Right lung (tissue), 10 donors: ENCODE measurements around the gene ARAF. TPM values are rescaled to one million over a fixed set of nuclear protein-coding genes. Genes with fewer than 3 reads are reported as not detected.
"Not testable (repeated sequence)": the region's sequence is repeated elsewhere in the genome, so short reads cannot be mapped to it uniquely, and the experiment has no call there.

Source experiments
- DNase-seq, 2 donors: peaks; one replicate each; pipeline ENCODE4 v3.0.0-alpha.2; 2013
- long read RNA-seq, 8 donors: transcript quantifications; one replicate each; lab custom pipeline, GENCODE V29; 2026
- polyA plus RNA-seq, 5 donors: library from polyadenylated mRNA; unstranded; fragments of 120-200 nt; gene quantifications; one replicate each; pipeline versions ENCODE4 v1.2.1 to v1.2.3, GENCODE V29; 2013; ENCODE audit warnings: inconsistent platforms in 1 of 5, low replicate concordance in 1 of 5; ENCODE audit not compliant: insufficient read length in 5 of 5, insufficient read depth in 1 of 5

The ARAF gene
- 10 to 100 TPM; 38.7 to 60.8 (median 50.0) TPM for polyA plus RNA-seq
- long read RNA-seq, donor 1, transcript ARAF-203 (16 exons, 2,458 nt), result major isoform, 5 of 19 reads
- long read RNA-seq, donor 1, partial matches to known transcripts, result 11 of 19 reads
- long read RNA-seq, donor 1, other reads (novel, unspliced or antisense), result 0 of 19 reads
- long read RNA-seq, donor 2, partial matches to known transcripts, result 0 of 4 reads
- long read RNA-seq, donor 2, other reads (novel, unspliced or antisense), result 0 of 4 reads
- long read RNA-seq, donor 3, transcript ARAF-202 (6 exons, 1,271 nt), result major isoform, 5 of 6 reads
- long read RNA-seq, donor 3, partial matches to known transcripts, result 0 of 6 reads
- long read RNA-seq, donor 3, other reads (novel, unspliced or antisense), result 0 of 6 reads
- long read RNA-seq, donor 4, partial matches to known transcripts, result 0 of 3 reads
- long read RNA-seq, donor 4, other reads (novel, unspliced or antisense), result 0 of 3 reads
- long read RNA-seq, donor 5, partial matches to known transcripts, result 7 of 13 reads
- long read RNA-seq, donor 5, other reads (novel, unspliced or antisense), result 0 of 13 reads
- long read RNA-seq, donor 6, transcript ARAF-203 (16 exons, 2,458 nt), result major isoform, 5 of 5 reads
- long read RNA-seq, donor 6, partial matches to known transcripts, result 0 of 5 reads
- long read RNA-seq, donor 6, other reads (novel, unspliced or antisense), result 0 of 5 reads
- long read RNA-seq, donor 7, transcript ARAF-203 (16 exons, 2,458 nt), result major isoform, 8 of 28 reads
- long read RNA-seq, donor 7, partial matches to known transcripts, result 17 of 28 reads
- long read RNA-seq, donor 7, other reads (novel, unspliced or antisense), result 0 of 28 reads
- long read RNA-seq, donor 8, partial matches to known transcripts, result 0 of 2 reads
- long read RNA-seq, donor 8, other reads (novel, unspliced or antisense), result 0 of 2 reads

DNA sequence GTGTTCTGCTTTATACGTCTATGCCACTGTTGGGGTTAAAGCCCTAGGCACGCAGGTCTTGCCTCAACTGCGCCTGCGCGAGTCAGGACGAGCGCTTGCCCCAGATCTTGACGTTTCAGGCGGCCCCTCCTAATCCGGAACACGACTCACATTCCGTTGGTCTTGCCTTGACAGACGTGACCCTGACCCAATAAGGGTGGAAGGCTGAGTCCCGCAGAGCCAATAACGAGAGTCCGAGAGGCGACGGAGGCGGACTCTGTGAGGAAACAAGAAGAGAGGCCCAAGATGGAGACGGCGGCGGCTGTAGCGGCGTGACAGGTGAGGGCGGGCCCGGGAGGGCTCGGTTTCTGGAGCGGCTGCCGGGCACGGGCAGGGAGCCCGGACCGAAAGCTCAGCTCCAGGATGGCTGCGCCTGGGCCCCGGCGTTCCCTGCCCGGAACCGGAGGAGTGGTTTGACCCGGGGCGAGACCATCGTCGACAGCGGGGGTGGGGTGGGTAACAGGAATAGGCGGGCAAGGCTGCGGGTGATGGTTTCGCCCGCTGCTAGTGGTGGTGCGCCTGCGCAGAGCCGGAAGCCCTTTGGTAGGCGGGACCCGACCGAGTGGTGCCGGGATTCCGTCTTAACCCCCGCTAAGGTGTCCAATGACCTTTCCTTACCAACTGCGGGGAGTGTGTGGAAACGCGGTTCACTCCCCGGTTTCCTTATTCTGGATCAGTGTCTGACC is at the start of gene ARAF:
ARAF (plus strand) TSS at position 272 of the 725 bp plus-strand sequence. CDS start 1,763 bp downstream, outside the sequence.
- peak; percentile 96 to 97 for DNase-seq

DNA sequence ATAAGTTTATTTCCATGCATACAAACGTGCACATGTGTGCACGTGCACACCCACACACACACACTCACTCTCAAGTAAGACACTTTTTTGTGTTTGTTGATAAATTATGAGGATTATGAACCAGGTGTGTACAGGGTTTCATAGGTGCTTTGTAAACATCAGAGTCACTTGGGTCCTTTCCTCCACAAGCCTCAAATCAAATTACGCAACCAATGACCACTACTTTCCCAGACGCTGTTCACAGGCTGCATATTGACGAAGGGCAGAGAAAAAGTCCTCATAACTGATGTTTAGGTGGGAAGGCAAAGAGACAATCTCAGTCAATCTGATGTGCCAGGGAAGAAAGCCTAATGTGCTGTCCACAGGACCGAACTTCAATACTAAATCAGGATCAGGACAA is 48.6 kb upstream of the ARAF start:
- DNase-seq, result not testable (repeated sequence)

DNA sequence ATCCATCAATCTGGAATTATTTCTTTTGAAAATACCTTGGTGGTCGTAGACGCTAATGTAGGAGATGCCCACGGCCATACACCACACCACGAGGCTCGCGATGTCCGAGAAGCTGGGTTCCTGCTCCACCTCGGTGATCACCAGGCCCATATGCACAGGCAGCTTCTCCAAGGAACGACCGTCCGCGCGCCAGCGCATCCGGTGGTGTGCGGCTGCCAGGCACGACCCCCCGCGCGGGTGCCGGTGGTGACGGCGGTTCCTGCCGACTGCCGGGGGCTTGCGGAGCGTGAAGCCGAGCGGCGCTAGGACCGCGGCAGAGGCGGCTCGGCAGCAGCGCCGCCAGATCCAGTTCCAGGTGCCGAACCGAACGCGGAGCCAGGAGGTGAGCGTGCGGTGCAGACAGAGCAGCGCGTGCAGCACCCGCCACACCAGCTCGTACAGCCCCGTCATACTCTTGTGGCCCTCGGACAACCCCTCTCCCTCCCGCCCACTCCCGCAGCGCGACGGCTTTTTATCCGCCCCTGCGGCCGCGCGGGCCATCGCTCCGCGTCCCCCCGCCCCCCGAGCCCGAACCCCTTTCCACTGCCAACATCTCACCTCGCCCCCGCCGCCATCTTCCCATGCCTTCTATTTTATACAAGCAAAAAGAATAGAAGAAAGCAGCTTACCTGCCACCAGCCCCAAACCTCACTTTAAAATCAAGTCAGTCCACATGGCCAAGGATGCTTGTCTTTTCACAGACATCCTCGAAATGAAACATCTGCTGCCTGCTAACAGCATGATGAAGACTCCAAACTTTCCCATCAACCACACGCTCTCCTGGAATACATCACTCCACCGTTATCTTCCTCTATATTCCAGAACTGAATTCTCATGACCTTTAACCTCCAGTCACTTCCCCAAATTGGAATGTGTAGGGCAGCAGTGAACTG is 47.7 kb upstream of the ARAF start:
- not testable (repeated sequence) for DNase-seq

DNA sequence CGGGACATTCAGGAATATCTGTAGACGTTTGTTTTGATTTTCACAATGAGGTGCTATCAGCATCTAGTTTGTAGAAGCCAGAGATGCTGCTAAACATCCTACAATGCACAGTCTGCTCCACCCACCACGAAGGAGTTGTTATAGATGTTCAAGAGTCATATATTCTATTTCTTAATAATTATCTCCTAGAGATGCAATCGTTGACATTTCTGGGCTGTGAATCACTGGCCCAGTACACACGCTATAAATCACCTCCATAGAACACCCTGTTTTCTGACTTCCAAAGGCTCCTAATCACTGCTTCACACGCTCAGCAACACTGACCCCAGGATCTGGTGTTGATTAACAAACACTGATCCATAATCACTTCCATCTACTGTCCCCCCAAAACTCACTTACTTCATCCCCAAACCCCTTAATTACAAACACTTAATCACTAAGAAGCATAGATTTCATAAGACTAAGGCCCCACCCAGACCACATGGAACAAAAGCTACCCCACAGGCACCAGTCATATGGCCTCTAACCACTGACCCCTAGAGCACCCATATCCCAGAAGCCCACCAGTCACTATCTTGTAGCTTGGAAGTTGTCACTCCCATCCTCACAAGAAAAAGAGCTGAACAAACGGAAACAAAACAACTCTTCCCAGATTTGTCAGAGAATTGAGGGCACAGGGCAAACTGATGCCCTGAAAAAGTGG is 46.3 kb upstream of the ARAF start:
- DNase-seq, result no peak

DNA sequence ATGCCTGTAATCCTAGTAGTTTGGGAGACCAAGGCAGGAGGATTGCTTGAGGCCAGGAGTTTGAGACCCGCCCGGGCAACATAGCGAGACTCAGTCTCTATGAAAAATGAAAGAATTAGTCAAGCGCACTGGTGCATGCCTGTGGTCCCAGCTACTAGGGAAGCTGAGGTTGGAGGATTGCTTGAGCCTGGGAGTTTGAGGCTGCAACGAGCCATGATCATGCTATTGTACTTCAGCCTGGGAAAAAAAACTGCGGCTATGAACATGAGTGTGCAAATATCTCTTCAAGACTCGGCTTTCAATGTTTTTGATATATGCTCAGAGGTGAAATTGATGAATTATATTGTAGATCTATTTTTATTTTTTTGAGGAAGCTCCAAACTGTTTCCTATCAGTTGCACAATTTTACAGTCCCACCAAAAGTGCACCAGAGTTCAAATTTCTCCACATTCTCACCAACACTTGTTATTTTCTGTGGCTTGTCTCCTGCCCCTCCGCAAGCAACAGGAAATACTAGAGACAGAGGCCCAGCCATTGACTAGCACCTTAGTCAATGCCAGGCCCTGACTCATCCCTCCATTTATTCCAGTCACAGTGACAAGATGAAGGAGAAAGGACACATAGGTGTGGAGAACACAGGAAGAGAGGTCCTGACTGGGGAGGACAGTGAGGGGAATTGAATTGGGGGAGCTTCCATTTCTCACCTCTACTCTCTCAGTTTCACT is 44.9 kb upstream of the ARAF start:
- DNase-seq, result no peak

DNA sequence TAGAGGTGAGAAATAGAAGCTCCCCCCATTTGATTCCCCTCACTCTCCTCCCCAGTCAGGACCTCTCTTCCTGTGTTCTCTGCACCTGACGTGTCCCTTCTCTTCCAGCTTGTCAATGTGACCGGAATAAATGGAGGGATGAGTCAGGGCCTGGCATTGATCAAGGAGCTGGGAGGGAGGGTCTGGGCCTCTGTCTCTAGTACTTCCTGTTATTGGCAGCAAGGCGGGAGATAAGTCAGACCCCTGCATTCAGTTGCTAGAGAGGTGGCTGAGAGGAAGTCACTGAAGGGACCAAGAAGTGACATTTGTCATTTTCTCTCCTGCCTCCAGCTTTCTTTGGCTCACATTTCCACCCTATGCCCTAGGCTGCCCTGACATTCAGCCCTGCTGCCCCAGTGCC is 42.9 kb upstream of the ARAF start:
- no peak for DNase-seq

DNA sequence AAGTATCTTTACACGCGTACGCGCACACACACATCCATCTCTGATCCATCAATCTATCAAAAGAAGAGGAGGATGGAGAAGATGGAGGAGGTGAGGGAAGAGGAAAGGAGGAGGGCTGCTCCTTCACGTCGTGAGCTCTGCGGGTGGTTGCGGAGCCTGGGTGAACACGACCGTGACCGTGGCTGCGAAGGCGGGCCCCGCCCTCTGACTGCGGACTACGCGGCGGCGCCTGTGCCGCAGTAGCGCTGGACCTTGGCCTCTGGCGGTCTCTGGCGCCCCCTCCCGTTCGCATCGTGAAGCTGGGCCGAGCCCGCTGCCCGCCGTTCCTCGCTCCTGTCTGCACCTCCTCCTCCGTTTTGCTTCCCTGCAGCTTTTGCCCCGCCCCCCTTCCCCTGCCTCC is 37.7 kb upstream of the ARAF start:
- DNase-seq, result peak; percentile 71 to 77

DNA sequence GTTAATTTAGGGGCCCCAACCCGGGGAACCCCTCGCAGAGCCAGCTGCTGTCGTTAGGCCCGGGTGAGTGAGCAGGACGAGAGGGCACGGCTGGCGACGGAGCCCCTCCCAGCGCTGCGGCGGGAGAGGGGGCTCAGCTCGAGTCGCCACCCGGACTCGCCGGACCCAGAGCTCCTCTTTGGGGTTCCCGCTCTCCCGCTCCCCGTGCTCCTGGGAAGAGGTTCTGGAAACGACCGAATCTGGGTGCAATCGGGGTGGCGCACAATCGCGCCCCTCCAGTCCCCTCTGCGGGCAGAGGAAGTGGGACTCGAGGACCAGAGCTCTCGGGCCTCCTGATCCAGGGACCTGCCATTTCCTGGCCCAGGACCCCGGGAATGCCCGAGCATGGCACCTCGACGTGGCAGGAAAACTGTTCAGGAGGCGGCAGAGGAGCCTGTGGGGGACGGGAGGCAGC is 37.3 kb upstream of the ARAF start:
- DNase-seq, result no peak

DNA sequence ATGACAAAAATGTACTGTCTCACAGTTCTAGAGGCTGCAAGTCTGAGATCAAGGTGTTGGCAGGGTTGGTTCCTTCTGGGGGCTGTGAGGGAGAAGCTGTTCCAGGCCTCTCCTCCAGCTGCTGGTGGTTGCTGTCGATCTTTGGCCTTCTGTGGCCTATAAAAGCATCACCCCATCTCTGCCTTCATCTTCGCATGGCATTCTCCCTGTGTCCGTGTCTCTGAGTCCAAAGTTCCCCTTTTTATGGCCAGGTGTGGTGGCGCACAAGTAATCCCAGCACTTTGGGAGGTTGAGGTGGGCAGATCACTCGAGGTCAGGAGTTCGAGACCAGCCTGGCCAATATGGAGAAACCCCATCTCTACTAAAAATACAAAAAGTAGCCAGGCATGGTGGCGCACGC is 31.5 kb upstream of the ARAF start:
- no peak for DNase-seq

DNA sequence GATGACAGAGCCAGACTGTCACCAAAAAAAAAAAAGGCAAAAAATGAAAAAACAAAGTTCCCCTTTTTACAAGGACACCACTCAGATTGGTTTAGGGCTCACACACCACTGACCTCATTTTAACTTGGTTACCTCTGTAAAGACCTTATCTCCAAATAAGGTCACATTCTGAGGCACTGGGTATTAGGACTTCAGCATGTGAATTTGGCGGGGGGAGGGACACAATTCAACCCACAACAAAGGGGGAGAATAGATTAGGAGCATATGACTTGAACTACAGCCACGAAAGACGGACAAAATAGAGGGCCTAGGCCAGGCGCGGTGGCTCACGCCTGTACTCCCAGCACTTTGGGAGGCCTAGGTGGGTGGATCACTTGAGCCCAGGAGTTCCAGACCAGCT is 31.0 kb upstream of the ARAF start:
- no peak for DNase-seq

DNA sequence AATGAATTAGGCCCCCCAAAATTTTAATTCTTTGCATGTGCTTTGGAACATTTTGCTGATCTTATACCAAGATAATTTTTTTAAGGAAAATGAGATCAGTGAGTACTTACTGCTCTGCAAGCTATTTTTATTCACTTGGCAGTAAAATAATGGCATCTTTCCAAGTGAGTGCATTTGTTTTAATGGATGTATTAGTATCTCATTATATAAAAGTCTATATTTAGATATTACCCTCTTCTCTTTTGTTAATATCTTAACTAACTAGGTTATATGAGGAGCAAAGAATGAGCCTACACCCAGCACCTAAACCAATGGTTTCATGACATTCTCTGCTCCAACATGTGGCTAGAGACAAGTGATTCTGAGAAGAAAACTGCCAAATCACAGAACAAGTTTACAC is 21.1 kb upstream of the ARAF start:
- no peak for DNase-seq

DNA sequence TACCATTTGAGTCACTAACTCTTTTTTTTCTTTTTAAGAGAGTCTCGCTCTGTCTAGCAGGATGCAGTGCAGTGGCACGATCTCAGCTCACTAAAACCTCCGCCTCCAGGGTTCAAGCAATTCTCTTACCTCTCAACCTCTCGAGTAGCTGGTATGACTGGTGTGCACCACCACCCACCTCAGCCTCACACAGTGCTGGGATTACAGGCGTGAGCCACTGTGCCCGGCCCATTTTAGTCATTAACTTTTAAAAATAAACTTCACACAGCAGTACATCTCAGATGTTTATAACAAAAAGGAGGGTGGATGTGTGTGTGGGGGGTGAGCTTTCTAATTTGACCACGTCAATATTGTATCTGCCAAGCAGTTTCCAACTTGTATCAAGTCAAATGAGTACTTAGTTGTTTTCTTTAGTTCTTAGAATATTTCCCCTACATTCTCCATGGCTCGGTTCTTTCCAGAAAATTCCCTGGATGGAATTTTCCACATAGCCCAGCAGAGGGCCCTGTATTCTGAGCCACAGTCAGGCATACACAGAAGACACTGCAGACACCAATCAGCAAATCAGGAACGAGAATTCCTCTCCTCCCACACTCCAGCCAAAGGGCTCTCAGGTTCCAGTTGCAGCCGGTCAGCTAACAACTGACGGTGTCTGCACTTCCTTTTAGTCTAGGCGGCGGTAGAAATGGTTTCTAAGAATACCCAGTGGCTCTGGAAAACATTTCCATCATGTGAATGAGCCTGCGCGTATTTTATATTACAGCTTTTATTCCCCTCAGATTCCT is 20.1 kb upstream of the ARAF start:
- DNase-seq, result peak; percentile 83 to 88

DNA sequence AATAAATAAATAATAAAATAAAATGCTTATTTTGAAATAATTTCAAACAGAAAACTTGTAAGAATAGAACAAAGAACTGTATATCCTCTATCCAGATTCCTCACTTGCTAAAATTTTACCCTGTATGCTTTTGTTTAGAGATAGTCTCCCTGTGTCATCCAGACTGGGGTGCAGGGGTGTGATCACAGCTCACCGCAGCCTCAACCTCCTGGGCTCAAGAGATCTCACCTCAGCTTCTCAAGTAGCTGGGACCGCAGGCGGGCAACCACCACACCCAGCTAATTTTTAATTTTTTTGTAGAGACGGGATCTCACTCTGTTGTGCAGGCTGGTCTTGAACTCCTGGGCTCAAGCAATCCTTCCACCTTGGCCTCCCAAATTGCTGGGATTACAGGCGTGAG is 17.5 kb upstream of the ARAF start:
- no peak for DNase-seq

DNA sequence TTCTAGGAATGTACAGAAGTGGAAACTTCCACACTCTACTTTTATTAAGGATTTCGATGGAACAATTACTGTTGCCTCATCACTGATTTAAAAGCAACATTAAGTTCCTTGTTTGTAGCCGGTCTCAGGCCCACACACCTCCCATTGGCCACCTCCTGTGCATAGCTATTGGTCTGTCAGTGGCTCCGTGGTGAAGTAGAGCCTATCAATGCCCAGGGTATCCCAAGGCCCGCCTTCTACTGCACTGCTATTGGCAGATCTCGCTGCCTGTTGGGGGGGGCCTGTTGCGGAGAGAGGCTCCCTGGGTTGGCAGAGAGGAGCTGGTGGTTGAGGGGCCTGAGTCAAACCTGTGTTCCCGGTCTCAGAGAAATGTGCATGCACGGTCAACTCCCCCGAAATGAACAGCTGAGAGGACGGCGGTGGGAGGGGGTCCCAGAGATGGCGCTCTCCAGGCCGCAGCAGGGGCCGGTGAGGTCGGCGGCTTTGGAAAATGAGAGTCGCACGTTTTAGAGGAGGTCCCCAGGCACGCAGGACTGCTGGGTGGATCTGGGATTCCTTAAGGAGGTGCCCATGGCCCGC is 4.9 kb upstream of the ARAF start:
- DNase-seq, result peak; percentile 83 to 86

DNA sequence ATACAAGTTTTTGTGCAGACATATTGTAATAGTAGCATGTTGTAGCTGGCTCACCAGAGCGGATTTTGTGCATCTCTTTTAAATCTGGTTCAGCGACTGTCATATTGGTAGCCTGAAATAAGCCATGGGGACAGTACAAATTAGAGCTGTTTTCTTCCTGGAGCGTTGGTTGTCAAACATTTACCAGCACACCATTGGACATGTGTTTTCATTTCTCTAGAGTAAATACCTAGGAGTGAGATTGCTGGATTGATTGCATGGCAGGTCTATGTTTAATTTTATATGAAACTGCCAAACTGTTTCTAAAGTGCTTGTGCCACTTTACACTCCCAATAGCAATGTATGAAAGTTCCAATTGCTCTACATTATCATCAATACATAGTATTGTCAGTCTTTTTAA is 2.6 kb upstream of the ARAF start:
- no peak for DNase-seq

DNA sequence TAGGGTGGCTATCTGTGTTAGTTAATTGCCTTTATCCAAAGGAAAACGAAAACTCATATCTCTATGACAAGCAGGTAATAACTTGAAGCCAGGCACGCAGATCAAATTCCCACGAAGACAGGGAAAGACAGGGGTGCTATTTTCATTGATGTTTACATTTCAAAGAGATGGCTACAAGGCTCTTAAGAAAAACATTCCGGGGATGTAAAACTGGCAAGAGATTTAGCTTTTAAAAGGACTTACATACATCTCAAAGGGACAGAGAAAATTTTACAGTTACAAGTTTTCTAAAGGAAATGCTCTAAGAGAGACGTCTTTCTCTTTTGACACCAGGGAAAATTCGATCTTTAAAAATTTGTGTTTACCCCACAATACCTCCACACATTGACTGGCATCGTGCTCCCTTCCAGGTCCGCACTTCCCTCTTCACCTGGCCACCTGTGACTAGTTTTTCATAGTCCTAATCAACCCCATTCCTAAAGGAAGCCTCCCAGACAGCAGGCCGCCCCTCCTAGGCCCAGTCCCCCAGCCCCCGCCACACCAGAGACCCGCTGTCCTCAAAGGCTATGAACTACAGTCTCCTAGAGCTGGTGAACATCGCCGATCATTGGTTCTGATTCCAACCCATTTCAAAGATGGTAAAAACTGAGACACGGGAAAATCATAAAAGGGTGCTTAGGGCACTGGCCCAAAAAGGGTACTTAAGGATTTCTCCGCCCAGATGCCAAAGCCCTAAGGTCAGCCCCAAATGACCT is 649 bp upstream of the ARAF start:
- DNase-seq, result no peak

DNA sequence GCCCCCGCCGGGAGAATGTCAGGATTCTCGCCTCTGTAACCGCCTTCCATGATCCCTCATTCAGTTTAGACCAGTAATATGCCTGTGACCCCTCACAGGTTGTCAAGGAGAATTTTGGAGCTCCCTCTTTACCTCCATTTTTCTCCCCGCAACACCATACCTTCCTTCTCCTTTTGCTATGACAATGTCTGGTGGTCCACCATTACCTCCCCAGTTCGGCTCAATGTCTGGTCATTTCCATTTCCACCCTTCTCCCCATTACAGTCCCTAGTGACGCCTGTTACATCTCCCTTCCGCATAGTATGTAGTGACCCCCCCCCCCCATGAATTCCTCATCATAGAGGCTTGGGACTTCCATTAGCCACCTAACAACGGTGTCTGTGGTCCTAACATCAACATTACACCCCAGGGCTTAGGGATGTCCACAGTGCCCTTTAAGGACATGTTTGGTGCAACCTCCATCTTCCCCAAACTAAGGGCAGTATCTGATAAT is 700 bp downstream of the ARAF start:
- DNase-seq, result no peak
